ENCODE data around the gene TSHZ1.

GRCh38 chr18:75221897-75222296 is 11.3 kb downstream of the TSHZ1 start:
- TF ChIP-seq SREBF2 (IDR thresholded peaks at IDR 0.05) (no peak), NFE2L2 (conservative IDR thresholded peaks at IDR 0.05; ENCODE audit: low read length) (no peak)
